Neural progenitor cell (in vitro differentiated cells): ENCODE data around the gene KIDINS220.

ENCODE experiments used
- EZH2 ChIP-seq: fragments of 200-600 bp; sonication (generic); IDR thresholded peaks from 2 replicates; pipeline ENCODE4 v1.6.1; 2017; ENCODE audit warnings: antibody characterized with exemption, mild to moderate bottlenecking, moderate library complexity
- TF ChIP-seq, protein P1 (sequence below): fragments of 200-600 bp; sonication (generic); IDR thresholded peaks from 2 replicates; pipeline ENCODE4 v1.5.1; 2017; ENCODE audit warnings: antibody characterized with exemption, mild to moderate bottlenecking

DNA sequence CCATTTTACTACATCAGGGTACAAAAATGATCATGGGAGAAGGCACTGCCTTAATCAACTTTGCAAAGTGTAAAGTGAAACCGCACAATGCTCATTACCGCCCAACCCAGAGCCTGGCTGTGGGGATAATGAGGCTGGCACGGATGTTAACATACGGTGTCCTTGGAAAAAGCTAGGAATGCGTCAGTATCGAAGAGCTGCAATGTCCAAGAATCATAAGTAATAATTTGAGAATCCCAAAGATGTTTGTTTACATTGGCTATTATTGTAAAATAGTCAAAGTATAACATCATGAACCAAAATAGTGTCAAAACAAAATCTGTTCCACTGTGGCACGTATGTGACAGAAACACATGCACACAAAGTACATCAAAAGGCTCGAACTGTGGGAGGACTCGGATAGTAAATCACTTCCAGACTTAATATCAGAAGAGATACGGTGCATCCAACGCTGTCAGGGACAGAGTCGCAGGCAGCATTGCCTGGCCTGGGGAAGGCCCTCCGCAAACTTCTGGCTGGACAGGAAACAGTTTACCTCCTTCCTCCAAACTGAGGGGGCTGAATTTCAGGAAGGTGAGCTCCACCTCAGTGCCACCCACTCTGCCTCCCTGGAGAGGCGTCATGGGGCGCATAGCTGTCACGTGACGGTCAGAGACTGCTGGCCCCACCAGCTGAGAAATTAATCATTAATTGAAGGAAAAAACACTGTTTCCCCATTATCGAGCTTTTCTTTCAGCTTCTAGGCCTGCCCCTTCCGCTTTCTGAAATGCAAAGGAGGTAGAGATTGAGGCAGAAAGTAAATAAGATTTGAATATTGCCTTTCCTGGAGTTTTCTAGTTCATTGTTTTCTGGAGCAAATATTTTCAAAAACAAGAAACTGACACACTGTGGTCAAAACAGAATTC lies 157.3 kb downstream of the KIDINS220 start:
- TF ChIP-seq, protein P1, sequence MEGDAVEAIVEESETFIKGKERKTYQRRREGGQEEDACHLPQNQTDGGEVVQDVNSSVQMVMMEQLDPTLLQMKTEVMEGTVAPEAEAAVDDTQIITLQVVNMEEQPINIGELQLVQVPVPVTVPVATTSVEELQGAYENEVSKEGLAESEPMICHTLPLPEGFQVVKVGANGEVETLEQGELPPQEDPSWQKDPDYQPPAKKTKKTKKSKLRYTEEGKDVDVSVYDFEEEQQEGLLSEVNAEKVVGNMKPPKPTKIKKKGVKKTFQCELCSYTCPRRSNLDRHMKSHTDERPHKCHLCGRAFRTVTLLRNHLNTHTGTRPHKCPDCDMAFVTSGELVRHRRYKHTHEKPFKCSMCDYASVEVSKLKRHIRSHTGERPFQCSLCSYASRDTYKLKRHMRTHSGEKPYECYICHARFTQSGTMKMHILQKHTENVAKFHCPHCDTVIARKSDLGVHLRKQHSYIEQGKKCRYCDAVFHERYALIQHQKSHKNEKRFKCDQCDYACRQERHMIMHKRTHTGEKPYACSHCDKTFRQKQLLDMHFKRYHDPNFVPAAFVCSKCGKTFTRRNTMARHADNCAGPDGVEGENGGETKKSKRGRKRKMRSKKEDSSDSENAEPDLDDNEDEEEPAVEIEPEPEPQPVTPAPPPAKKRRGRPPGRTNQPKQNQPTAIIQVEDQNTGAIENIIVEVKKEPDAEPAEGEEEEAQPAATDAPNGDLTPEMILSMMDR, result no peak
- TF ChIP-seq EZH2, result no peak
